ENCODE measurements around the gene SRMS.

- TF ChIP-seq CTCF (IDR thresholded peaks at IDR 0.05) = no peak
- no peak for TF ChIP-seq POLR2A (IDR thresholded peaks at IDR 0.05)
These were observed 16.7 kb upstream of the SRMS start for GRCh38 chr20:63564036-63564810.
